Adrenal gland (tissue), 12 donors: ENCODE measurements around the gene PIK3C2B. TPM values are rescaled to one million over a fixed set of nuclear protein-coding genes. Genes with fewer than 3 reads are reported as not detected.

Experiments
- DNase-seq, 7 donors: peaks; one replicate each; pipeline ENCODE4 v3.0.0-alpha.2; 2019 to 2020
- H3K27ac ChIP-seq, 5 donors: fragments of 200-600 bp; sonication (generic) in 4 of 5; 1 replicate in 3 of 5; 2 replicates in 2 of 5; pipeline versions ENCODE4 v1.5.1 to v1.8.0; 2016 to 2020; ENCODE audit warnings: mild to moderate bottlenecking in 1 of 5
- H3K27me3 ChIP-seq: fragments of 200-600 bp; 2 replicates; pipeline ENCODE4 v1.8.0; 2021
- H3K36me3 ChIP-seq, 2 donors: fragments of 200-600 bp; replicated peaks in 1 of 2; 1 replicate in 1 of 2; 2 replicates in 1 of 2; pipeline versions ENCODE4 v1.5.1 to v1.8.0; 2018 to 2022
- H3K4me1 ChIP-seq, 2 donors: fragments of 200-600 bp; replicated peaks in 1 of 2; 1 replicate in 1 of 2; 2 replicates in 1 of 2; pipeline versions ENCODE4 v1.5.1 to v1.8.0; 2018 to 2021
- H3K4me3 ChIP-seq, 4 donors: fragments of 200-600 bp; sonication (generic) in 3 of 4; one replicate each; pipeline ENCODE4 v1.5.1; 2016 to 2018
- H3K9me3 ChIP-seq, 3 donors: fragments of 200-600 bp; sonication (generic) in 1 of 3; replicated peaks in 1 of 3; 1 replicate in 2 of 3; 2 replicates in 1 of 3; pipeline versions ENCODE4 v1.5.1 to v1.8.0; 2016 to 2021
- CTCF ChIP-seq, 6 experiments: fragments of 450-650 bp in 4 of 6; fragments of 200-600 bp in 2 of 6; sonication (generic) in 1 of 6; IDR thresholded peaks; 1 replicate in 5 of 6; 2 replicates in 1 of 6; pipeline versions ENCODE4 v1.5.1 to v1.8.0; 2016 to 2021; ENCODE audit warnings: antibody characterized with exemption in 6 of 6, mild to moderate bottlenecking in 2 of 6, moderate library complexity in 1 of 6
- POLR2A ChIP-seq, 2 donors: fragments of 450-650 bp; IDR thresholded peaks; one replicate each; pipeline ENCODE4 v1.6.1; 2017; ENCODE audit warnings: antibody characterized with exemption in 2 of 2, mild to moderate bottlenecking in 2 of 2, moderate library complexity in 1 of 2
- WGBS, 4 donors: extraction: QIAGEN DNeasy Blood & Tissue Kit in 2 of 4; methylation state at CpG; one replicate each; pipeline versions ENCODE4 v1.1.5 to v1.1.7; 2013 to 2017; 5-methylcytosine and 5-hydroxymethylcytosine counted together
- intact Hi-C, 2 donors: fragments of 100-400 bp; cut with DNase I; formaldehyde crosslinking; loops; one replicate each; pipeline versions ENCODE4 v1.14.1 to v1.15.0; 2022 to 2023
- polyA plus RNA-seq, 3 donors: library from polyadenylated mRNA; stranded (reverse); fragments of 200-250 nt in 2 of 3; fragments of 350-450 nt in 1 of 3; fragmentation: Illumina TruSeq in 1 of 3; extraction: RNeasy Lipid Tissue Mini Kit (QIAGEN cat#74804) in 1 of 3; gene quantifications; one replicate each; pipeline ENCODE4 v1.2.3, GENCODE V29; 2013 to 2014
- total RNA-seq, 9 donors: library from RNA; depleted of rRNA in 4 of 9; stranded (reverse); fragments of >200 nt in 4 of 9; fragments of 120-200 nt in 1 of 9; fragmentation: NEBNext Ultra II Directional in 1 of 9; extraction: Animal tissue kit (Norgen Biotek cat#: 25700) in 1 of 9; gene quantifications; one replicate each; pipeline versions ENCODE4 v1.1.0 to v1.2.4, GENCODE V29; 2013 to 2023
- donor health status: healthy with polysubstance abuse.
- donor health status: Bipolar disorder and iron deficiency.
- donor health status: DM: yes; HTN: yes; CAD: no.
- donor health status: DM: no; HTN: no; CAD: no.
- donor health status: DM: no; HTN: no; CAD: no.
- donor health status: DM: yes; HTN: yes; CAD: no.

Gene PIK3C2B
- total and polyA plus RNA-seq, 12 donors = 2.3 to 22.9 (median 15.0) TPM

GRCh38 chr1:204505674-204506200 is 11.1 kb upstream of the PIK3C2B start:
- H3K9me3 ChIP-seq = no peaks in the 10 kb centered on the region
- peak overlapping the region in 3 of 5 donors; percentile 32 to 78 (median 72) for H3K27ac ChIP-seq
- peak overlapping the region in 2 of 4 donors; percentile 30 to 50 for H3K4me3 ChIP-seq
- no peak for DNase-seq
- TF ChIP-seq POLR2A (IDR thresholded peaks at IDR 0.05) = no peak
- no peak for TF ChIP-seq CTCF (IDR thresholded peaks at IDR 0.05)
- intact Hi-C loops = no loop called here
- H3K36me3 ChIP-seq = no peaks in the 10 kb centered on the region
- H3K27me3 ChIP-seq = no peaks in the 10 kb centered on the region
- 0 to 1% (median 1%) methylated on average over 4 of the region's 4 CpGs for WGBS, 4 donors
- H3K4me1 ChIP-seq = peaks cover 0 to 11% of the 10 kb centered on the region in 2 donors

DNA sequence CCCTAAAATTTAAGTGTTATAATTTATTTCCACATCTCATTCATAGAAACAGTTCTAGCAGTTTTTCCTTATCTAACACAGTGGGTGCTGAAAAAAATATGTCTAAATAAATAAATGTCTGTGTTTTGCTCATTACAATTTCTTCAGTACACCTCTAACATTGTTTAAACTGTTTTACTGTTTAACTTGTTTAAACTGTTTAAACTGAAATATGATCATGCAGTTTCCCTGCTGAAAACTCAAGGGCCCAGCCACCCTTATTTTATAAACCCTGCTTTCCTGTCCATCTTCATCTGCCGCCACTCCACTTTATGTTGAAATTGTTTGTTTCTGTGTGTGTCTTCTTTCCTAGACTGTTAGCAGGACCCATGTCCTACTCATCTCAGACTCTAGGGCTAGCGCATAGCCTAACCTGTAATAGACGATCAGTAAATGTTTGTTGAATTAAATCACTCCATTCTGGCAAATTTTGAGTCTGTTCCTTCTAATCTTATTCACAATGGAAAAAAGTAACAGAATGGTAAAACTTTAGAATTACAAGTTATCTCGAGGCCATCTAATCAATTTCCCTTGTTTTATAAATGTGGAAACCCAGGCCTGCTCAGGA is 9.4 kb upstream of the PIK3C2B start:
- Histone ChIP-seq H3K4me1 (peaks cover 0 to 11% of the 10 kb centered on the region in 2 donors), H3K27me3 (no peaks in the 10 kb centered on the region), H3K27ac (no peak overlapping the region), H3K36me3 (no peaks in the 10 kb centered on the region), H3K9me3 (no peaks in the 10 kb centered on the region), H3K4me3 (no peak overlapping the region)
- WGBS, 4 donors = 80 to 86% (median 84%) methylated on average over 4 of the region's 4 CpGs
- TF ChIP-seq POLR2A (IDR thresholded peaks at IDR 0.05) (no peak), CTCF (IDR thresholded peaks at IDR 0.05) (no peak)
- intact Hi-C loops = no loop called here
- DNase-seq = no peak

DNA sequence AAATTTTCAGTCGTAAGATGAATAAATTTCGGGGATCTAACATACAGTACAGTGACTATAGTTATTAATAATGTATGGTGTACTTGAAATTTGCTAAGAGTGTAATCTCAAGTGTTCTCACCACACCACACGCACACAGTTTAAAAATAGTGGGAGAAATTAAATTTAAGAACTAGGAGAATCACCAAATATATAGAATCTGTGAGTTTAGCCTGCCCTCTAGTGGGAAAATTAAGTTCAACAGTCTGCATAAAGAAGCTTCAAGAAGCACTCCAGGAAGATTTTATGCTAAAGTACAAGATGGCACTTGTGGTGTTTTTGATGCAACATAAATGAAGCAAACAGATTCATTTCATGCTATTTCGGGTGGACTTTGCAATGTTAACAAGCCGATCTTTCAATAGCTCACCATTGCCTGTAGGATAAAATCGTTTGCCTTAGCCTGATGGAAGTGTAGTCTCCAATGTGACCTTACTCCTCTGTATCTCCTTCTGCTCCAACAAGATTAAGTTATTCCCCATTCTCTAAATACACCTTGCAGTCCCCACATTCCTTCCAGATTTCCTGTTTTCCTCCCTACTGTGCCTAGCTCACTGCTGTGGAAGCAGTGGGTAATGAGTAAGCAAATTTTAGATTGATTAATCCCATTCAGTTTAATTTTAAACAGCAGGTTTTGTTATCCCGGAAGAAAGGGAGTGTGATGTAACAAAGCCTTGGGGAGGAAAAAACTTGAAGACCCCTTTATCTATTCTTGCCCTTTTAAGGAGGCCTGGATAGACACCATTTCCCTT is 8.7 kb upstream of the PIK3C2B start:
- peaks cover 0 to 11% of the 10 kb centered on the region in 2 donors for H3K4me1 ChIP-seq
- H3K27me3 ChIP-seq = no peaks in the 10 kb centered on the region
- 20 to 26% (median 22%) methylated on average over 7 of the region's 7 CpGs for WGBS, 4 donors
- TF ChIP-seq POLR2A (IDR thresholded peaks at IDR 0.05) (no peak), CTCF (IDR thresholded peaks at IDR 0.05) (peak; percentile 51 to 91 (median 79))
- H3K9me3 ChIP-seq = no peaks in the 10 kb centered on the region
- H3K4me3 ChIP-seq = no peak overlapping the region
- intact Hi-C loops = no loop called here
- H3K27ac ChIP-seq = no peak overlapping the region
- H3K36me3 ChIP-seq = no peaks in the 10 kb centered on the region
- peak in 2 of 7 donors; percentile 29 to 42 for DNase-seq

DNA sequence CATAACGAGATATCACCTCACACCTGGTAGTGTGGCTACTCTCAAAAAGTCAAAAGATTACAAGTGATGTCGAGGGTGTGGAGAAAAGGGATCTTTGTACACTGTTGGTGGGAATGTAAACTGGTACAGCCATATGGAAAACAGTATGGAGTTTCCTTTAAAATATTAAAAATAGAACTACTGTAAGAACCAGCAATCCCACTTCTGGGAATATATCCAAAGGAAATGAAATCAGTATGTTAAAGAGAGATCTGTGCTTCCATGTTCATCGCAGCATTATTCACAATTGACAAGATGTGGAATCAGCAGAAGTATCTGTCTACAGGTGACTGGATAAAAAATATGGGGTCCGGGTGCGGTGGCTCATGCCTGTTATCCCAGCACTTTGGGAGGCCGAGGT is 7.6 kb upstream of the PIK3C2B start:
- TF ChIP-seq POLR2A (IDR thresholded peaks at IDR 0.05) = no peak
- TF ChIP-seq CTCF (IDR thresholded peaks at IDR 0.05) = no peak
- Histone ChIP-seq H3K9me3 (no peaks in the 10 kb centered on the region), H3K4me3 (no peak overlapping the region), H3K4me1 (peaks cover 0 to 11% of the 10 kb centered on the region in 2 donors), H3K27me3 (no peaks in the 10 kb centered on the region), H3K36me3 (no peaks in the 10 kb centered on the region), H3K27ac (no peak overlapping the region)
- 67 to 78% (median 74%) methylated on average over 6 of the region's 6 CpGs for WGBS, 4 donors
- no peak for DNase-seq
- intact Hi-C loops = no loop called here
